Measurements from ENCODE around the gene CDC25C. TPM values are rescaled to one million over a fixed set of nuclear protein-coding genes. Genes with fewer than 3 reads are reported as not detected.

CDC25C gene
- total RNA-seq, 1 experiment from 2014 or later: 19.3 TPM

- TF ChIP-seq, protein P1, sequence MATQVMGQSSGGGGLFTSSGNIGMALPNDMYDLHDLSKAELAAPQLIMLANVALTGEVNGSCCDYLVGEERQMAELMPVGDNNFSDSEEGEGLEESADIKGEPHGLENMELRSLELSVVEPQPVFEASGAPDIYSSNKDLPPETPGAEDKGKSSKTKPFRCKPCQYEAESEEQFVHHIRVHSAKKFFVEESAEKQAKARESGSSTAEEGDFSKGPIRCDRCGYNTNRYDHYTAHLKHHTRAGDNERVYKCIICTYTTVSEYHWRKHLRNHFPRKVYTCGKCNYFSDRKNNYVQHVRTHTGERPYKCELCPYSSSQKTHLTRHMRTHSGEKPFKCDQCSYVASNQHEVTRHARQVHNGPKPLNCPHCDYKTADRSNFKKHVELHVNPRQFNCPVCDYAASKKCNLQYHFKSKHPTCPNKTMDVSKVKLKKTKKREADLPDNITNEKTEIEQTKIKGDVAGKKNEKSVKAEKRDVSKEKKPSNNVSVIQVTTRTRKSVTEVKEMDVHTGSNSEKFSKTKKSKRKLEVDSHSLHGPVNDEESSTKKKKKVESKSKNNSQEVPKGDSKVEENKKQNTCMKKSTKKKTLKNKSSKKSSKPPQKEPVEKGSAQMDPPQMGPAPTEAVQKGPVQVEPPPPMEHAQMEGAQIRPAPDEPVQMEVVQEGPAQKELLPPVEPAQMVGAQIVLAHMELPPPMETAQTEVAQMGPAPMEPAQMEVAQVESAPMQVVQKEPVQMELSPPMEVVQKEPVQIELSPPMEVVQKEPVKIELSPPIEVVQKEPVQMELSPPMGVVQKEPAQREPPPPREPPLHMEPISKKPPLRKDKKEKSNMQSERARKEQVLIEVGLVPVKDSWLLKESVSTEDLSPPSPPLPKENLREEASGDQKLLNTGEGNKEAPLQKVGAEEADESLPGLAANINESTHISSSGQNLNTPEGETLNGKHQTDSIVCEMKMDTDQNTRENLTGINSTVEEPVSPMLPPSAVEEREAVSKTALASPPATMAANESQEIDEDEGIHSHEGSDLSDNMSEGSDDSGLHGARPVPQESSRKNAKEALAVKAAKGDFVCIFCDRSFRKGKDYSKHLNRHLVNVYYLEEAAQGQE (IDR thresholded peaks at IDR 0.05; ENCODE audit: low read depth): no peak
- TF ChIP-seq, protein P2, sequence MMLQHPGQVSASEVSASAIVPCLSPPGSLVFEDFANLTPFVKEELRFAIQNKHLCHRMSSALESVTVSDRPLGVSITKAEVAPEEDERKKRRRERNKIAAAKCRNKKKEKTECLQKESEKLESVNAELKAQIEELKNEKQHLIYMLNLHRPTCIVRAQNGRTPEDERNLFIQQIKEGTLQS (IDR thresholded peaks at IDR 0.05): no peak
- TF ChIP-seq ELF1 (IDR thresholded peaks at IDR 0.05; ENCODE audit: borderline replicate concordance, low read depth) (no peak), EZH2phosphoT487 (IDR thresholded peaks at IDR 0.05; ENCODE audit: borderline replicate concordance) (no peak), TCF7L2 (IDR thresholded peaks at IDR 0.05; ENCODE audit: borderline replicate concordance, extremely low read depth, insufficient read depth, insufficient read length) (no peak), POLR2AphosphoS5 (IDR thresholded peaks at IDR 0.05; ENCODE audit: low read depth, low read length) (no peak), EGR1 (IDR thresholded peaks at IDR 0.05; ENCODE audit: low read depth) (no peak)
Measured at GRCh38 chr5:138274189-138274853, 57.3 kb downstream of the CDC25C start, which contains the start of gene GFRA3 (continued).

DNA sequence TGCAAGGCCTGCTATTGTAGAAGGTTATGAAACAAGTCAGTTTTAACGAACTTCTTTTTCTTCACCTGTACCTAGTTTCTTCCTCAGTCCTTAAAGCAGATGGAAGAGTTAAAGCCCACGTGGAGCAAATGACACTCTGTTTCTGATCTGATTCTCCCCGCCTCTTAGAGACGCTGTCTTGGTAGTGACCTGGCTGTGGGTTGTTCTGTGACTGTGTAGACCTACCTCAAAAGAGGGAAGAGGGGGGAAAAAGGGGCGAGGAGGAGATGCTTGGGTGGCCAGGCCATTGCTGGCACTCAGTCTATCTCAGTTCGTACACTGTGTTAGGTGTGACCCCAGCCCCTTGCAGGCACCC, 57.8 kb downstream of the CDC25C start:
- no peak overlapping the region for H3K4me2 ChIP-seq (ENCODE audit: low read length)
- no peaks in the 10 kb centered on the region for H3K36me3 ChIP-seq (ENCODE audit: control insufficient read depth in 1 of 2, insufficient read depth in 2 of 2, low read length in 2 of 2)
- H3K79me2 ChIP-seq (ENCODE audit: insufficient read depth, low read length): no peaks in the 10 kb centered on the region
- DNase-seq (ENCODE audit: low read depth, low spot score) (no peak), ATAC-seq (no peak)
- H3K27me3 ChIP-seq (ENCODE audit: insufficient read depth, low read length): no peaks in the 10 kb centered on the region
- no peak overlapping the region for H3K4me3 ChIP-seq (replicated peaks in 1 of 2; ENCODE audit: low read depth in 1 of 2, low read length in 2 of 2)
- H3K9me3 ChIP-seq (ENCODE audit: control insufficient read depth in 1 of 2, insufficient read depth in 1 of 2, low read depth in 1 of 2, low read length in 2 of 2): no peaks in the 10 kb centered on the region
- intact Hi-C loops (cut with micrococcal nuclease): no loop called here
- no TSS peak for BruUV-seq (replicated peaks)
- H3K4me1 ChIP-seq (ENCODE audit: control insufficient read depth in 1 of 2, insufficient read depth in 2 of 2, low read length in 2 of 2): no peaks in the 10 kb centered on the region
- no peaks in the 10 kb centered on the region for H4K20me1 ChIP-seq (ENCODE audit: insufficient read depth)
- H3K27ac ChIP-seq (ENCODE audit: low read depth, low read length): no peak overlapping the region
- no peaks in the 10 kb centered on the region for H3K9me2 ChIP-seq (ENCODE audit: insufficient read depth)
- H3K9ac ChIP-seq (ENCODE audit: low read length): no peak overlapping the region
- RAD21 ChIA-PET (ENCODE audit: low non-redundant PET in 1 of 2, low total read pairs in 2 of 2, uncharacterized antibody in 2 of 2, unreplicated experiment in 2 of 2): no interaction called here
- CTCF ChIA-PET: no interaction called here
- POLR2A ChIA-PET: no interaction called here
- H2AFZ ChIP-seq (ENCODE audit: low read depth, low read length, poor library complexity, severe bottlenecking): no peak overlapping the region
- TF ChIP-seq POLR2AphosphoS5 (IDR thresholded peaks at IDR 0.05; ENCODE audit: low read depth, low read length) (no peak), EZH2phosphoT487 (IDR thresholded peaks at IDR 0.05; ENCODE audit: borderline replicate concordance) (no peak), FOSL1 (IDR thresholded peaks at IDR 0.05; ENCODE audit: low read depth) (no peak), JUND (IDR thresholded peaks at IDR 0.05) (no peak), SIN3A (IDR thresholded peaks at IDR 0.05; ENCODE audit: low read depth) (no peak), EZH2 (IDR thresholded peaks at IDR 0.05) (no peak), EGR1 (IDR thresholded peaks at IDR 0.05; ENCODE audit: low read depth) (no peak), SP1 (IDR thresholded peaks at IDR 0.05; ENCODE audit: low read depth) (no peak), ELF1 (IDR thresholded peaks at IDR 0.05; ENCODE audit: borderline replicate concordance, low read depth) (no peak), CEBPB (IDR thresholded peaks at IDR 0.05; ENCODE audit: low read depth) (no peak)
- TF ChIP-seq, protein P1 (IDR thresholded peaks at IDR 0.05; ENCODE audit: low read depth): no peak
- TF ChIP-seq, protein P2 (IDR thresholded peaks at IDR 0.05): no peak
- TF ChIP-seq, protein P3, sequence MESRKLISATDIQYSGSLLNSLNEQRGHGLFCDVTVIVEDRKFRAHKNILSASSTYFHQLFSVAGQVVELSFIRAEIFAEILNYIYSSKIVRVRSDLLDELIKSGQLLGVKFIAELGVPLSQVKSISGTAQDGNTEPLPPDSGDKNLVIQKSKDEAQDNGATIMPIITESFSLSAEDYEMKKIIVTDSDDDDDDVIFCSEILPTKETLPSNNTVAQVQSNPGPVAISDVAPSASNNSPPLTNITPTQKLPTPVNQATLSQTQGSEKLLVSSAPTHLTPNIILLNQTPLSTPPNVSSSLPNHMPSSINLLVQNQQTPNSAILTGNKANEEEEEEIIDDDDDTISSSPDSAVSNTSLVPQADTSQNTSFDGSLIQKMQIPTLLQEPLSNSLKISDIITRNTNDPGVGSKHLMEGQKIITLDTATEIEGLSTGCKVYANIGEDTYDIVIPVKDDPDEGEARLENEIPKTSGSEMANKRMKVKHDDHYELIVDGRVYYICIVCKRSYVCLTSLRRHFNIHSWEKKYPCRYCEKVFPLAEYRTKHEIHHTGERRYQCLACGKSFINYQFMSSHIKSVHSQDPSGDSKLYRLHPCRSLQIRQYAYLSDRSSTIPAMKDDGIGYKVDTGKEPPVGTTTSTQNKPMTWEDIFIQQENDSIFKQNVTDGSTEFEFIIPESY (IDR thresholded peaks at IDR 0.05; ENCODE audit: extremely low read depth, insufficient replicate concordance, low read length): no peak
